Thyroid gland (tissue), 4 donors: ENCODE data around the gene ADSS1. TPM values are rescaled to one million over a fixed set of nuclear protein-coding genes. Genes with fewer than 3 reads are reported as not detected.

Experiments used
- DNase-seq, 2 donors: peaks; one replicate each; pipeline ENCODE4 v3.0.0-alpha.2; 2019
- H3K27ac ChIP-seq, 3 donors: fragments of 200-600 bp; sonication (generic); 1 replicate in 2 of 3; 2 replicates in 1 of 3; pipeline ENCODE4 v1.5.1; 2016 to 2019; ENCODE audit warnings: mild to moderate bottlenecking in 1 of 3, moderate library complexity in 1 of 3
- H3K27me3 ChIP-seq: fragments of 200-600 bp; sonication (generic); one replicate; pipeline ENCODE4 v1.5.1; 2019
- H3K36me3 ChIP-seq, 2 donors: fragments of 200-600 bp; sonication (generic); one replicate each; pipeline ENCODE4 v1.5.1; 2016 to 2019
- H3K4me1 ChIP-seq, 2 donors: fragments of 200-600 bp; sonication (generic); one replicate each; pipeline ENCODE4 v1.5.1; 2017 to 2019
- H3K4me3 ChIP-seq, 3 donors: fragments of 200-600 bp; sonication (generic); replicated peaks in 1 of 3; 1 replicate in 2 of 3; 2 replicates in 1 of 3; pipeline ENCODE4 v1.5.1; 2016; ENCODE audit warnings: mild to moderate bottlenecking in 1 of 3
- H3K9me3 ChIP-seq: fragments of 200-600 bp; sonication (generic); one replicate; pipeline ENCODE4 v1.5.1; 2017
- POLR2A ChIP-seq, 2 donors: fragments of 450-650 bp; IDR thresholded peaks; one replicate each; pipeline ENCODE4 v1.6.1; 2017; ENCODE audit warnings: antibody characterized with exemption in 2 of 2, mild to moderate bottlenecking in 2 of 2, moderate library complexity in 1 of 2
- WGBS, 2 donors: methylation state at CpG; one replicate each; pipeline ENCODE4 v1.1.5; 2017; 5-methylcytosine and 5-hydroxymethylcytosine counted together
- intact Hi-C: fragments of 100-400 bp; cut with DNase I; formaldehyde crosslinking; loops from one replicate; pipeline ENCODE4 v1.15.1; 2023
- total RNA-seq, 4 donors: library from RNA; depleted of rRNA; stranded (reverse); fragments of >200 nt; gene quantifications; one replicate each; pipeline ENCODE4 v1.2.3, GENCODE V29; 2016
- TF ChIP-seq, protein P1 (sequence below), 6 experiments: fragments of 200-600 bp in 3 of 6; fragments of 450-650 bp in 3 of 6; sonication (generic) in 3 of 6; IDR thresholded peaks; one replicate each; pipeline ENCODE4 v1.5.1; 2016 to 2019; ENCODE audit warnings: antibody characterized with exemption in 6 of 6, mild to moderate bottlenecking in 2 of 6, inconsistent platforms in 1 of 6, moderate library complexity in 1 of 6

ADSS1 gene
- total RNA-seq, 4 donors from 2014 or later = 13.6 to 26.2 (median 18.9) TPM

- Histone ChIP-seq H3K4me3 (no peak overlapping the region), H3K9me3 (no peaks in the 10 kb centered on the region), H3K27ac (no peak overlapping the region), H3K4me1 (peaks cover 9 to 13% of the 10 kb centered on the region in 2 donors), H3K27me3 (no peaks in the 10 kb centered on the region), H3K36me3 (peaks cover 11 to 13% of the 10 kb centered on the region in 2 donors)
- WGBS, 2 donors = 81 to 89% methylated on average over 5 of the region's 5 CpGs
- no peak for TF ChIP-seq POLR2A (IDR thresholded peaks at IDR 0.05)
- TF ChIP-seq, protein P1, sequence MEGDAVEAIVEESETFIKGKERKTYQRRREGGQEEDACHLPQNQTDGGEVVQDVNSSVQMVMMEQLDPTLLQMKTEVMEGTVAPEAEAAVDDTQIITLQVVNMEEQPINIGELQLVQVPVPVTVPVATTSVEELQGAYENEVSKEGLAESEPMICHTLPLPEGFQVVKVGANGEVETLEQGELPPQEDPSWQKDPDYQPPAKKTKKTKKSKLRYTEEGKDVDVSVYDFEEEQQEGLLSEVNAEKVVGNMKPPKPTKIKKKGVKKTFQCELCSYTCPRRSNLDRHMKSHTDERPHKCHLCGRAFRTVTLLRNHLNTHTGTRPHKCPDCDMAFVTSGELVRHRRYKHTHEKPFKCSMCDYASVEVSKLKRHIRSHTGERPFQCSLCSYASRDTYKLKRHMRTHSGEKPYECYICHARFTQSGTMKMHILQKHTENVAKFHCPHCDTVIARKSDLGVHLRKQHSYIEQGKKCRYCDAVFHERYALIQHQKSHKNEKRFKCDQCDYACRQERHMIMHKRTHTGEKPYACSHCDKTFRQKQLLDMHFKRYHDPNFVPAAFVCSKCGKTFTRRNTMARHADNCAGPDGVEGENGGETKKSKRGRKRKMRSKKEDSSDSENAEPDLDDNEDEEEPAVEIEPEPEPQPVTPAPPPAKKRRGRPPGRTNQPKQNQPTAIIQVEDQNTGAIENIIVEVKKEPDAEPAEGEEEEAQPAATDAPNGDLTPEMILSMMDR (IDR thresholded peaks at IDR 0.05) = no peak
- intact Hi-C loops = no loop called here
- DNase-seq = no peak
Measured at GRCh38 chr14:104767634-104767918, 43.5 kb downstream of the ADSS1 start.

GRCh38 chr14:104768437-104769323, 44.7 kb downstream of the ADSS1 start:
- Histone ChIP-seq H3K4me1 (peaks cover 11 to 17% of the 10 kb centered on the region in 2 donors), H3K4me3 (no peak overlapping the region), H3K9me3 (no peaks in the 10 kb centered on the region), H3K36me3 (peaks cover 22% of the 10 kb centered on the region in 2 donors), H3K27me3 (no peaks in the 10 kb centered on the region), H3K27ac (peak overlapping the region; percentile 46 to 62 (median 54))
- peak; percentile 90 to 91 for DNase-seq
- intact Hi-C loops = loop anchor here (2.0 kb wide), 1 partner anchor 56 kb away; no protein-coding TSS in a partner anchor
- WGBS, 2 donors = 30 to 63% methylated on average over 6 to 12 of the region's 25 CpGs
- TF ChIP-seq, protein P1 (IDR thresholded peaks at IDR 0.05) = peak; percentile 71 to 94 (median 90)
- peak in 1 of 2 donors; percentile 3 for TF ChIP-seq POLR2A (IDR thresholded peaks at IDR 0.05)

DNA sequence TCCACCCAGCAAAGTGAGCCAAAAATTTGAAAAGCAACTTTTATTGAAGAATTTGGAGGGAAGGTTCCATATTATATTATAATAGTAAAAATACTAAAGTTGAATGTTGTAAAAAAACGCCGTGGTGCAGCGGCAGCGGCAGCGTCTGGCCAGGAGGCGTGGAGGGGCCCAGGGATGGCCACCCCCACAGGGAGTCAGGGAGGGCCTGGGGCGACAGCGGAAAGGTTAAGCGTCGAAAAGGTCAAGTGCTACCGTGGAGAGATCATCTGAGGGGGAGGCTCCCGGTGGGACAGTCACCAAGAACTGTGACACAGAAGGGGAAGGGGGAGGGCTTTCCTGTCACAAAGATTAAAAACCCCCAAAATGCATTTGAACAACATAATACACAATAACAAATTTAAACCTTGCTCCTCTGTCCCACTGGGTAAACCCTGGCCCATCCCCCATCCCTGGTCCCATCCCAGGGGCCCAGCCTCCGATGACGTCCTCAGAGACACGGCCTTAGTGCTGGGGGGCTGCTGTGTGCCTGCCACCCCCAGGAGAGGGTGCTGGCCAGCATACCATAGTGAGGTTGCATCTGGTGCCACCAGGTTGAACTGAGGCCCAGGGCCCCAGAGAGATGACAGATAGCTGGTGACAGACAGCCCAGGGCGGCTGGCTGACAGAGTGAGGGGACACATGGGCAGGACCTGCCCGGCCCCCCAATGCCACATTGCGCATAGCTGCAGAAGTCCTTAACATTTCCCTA, 45.5 kb downstream of the ADSS1 start:
- TF ChIP-seq, protein P1 (IDR thresholded peaks at IDR 0.05) = no peak
- TF ChIP-seq POLR2A (IDR thresholded peaks at IDR 0.05) = no peak
- Histone ChIP-seq H3K36me3 (peaks cover 22% of the 10 kb centered on the region in 2 donors), H3K27me3 (no peaks in the 10 kb centered on the region), H3K27ac (peak overlapping the region in 1 of 3 donors; percentile 62), H3K4me1 (peaks cover 20 to 25% of the 10 kb centered on the region in 2 donors), H3K4me3 (no peak overlapping the region), H3K9me3 (no peaks in the 10 kb centered on the region)
- intact Hi-C loops = loop anchor here (2.0 to 10.0 kb wide), 2 partner anchors 55 to 275 kb away; no protein-coding TSS in a partner anchor
- WGBS, 2 donors = 71 to 73% methylated on average over 17 to 18 of the region's 18 CpGs
- DNase-seq = no peak

DNA sequence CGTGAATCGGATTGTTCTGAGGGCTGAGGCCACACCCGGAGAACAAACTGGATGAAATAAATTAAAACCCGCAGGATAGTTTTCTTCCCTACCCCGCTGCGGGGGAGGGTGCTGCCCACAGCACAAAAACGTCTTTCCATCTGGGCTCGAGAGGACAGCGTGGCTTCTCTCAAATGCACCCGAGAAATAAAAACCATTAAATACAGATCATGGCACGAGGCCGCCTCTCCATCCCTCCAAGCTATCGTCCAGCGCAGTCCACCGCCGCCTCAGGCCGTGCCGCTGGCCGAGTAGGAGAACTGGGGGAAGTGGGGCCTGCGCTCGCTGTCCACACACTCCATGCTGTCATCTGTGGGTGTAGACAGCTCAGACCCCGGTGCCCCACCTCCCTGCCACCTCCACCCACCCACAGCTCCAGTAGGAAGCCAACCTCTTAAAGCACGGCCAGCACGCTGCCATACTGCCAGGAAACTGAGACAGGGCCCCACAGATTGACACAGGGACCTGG, 46.1 kb downstream of the ADSS1 start:
- H3K4me1 ChIP-seq = peaks cover 26 to 31% of the 10 kb centered on the region in 2 donors
- no peak for TF ChIP-seq POLR2A (IDR thresholded peaks at IDR 0.05)
- TF ChIP-seq, protein P1 (IDR thresholded peaks at IDR 0.05) = no peak
- H3K9me3 ChIP-seq = no peaks in the 10 kb centered on the region
- DNase-seq = no peak
- no peak overlapping the region for H3K4me3 ChIP-seq
- no peaks in the 10 kb centered on the region for H3K27me3 ChIP-seq
- peaks cover 22% of the 10 kb centered on the region in 2 donors for H3K36me3 ChIP-seq
- H3K27ac ChIP-seq = no peak overlapping the region
- intact Hi-C loops = loop anchor here (10.0 kb wide), 1 partner anchor 275 kb away; no protein-coding TSS in a partner anchor
- 86 to 90% methylated on average over 21 to 24 of the region's 24 CpGs for WGBS, 2 donors
